DOHH2 (cell line): ENCODE data around the gene FAM229A.
"Not testable (repeated sequence)": the region's sequence is repeated elsewhere in the genome, so short reads cannot be mapped to it uniquely, and the experiment has no call there.

Experiments used
- H3F3A ChIP-seq: fragments of 200-600 bp; sonication (generic), shearing (Covaris generic); 2 replicates; pipeline ENCODE4 v1.6.0; 2016; ENCODE audit warnings: antibody characterized with exemption, mild to moderate bottlenecking; ENCODE audit not compliant: control insufficient read depth, insufficient read depth
- H3K27ac ChIP-seq: fragments of 200-600 bp; sonication (generic); 2 replicates; pipeline ENCODE4 v1.5.1; 2014; ENCODE audit warnings: low read depth, mild to moderate bottlenecking, low read length, moderate library complexity
- H3K27me3 ChIP-seq: fragments of 200-600 bp; sonication (generic); 2 replicates; pipeline ENCODE4 v1.6.1; 2014; ENCODE audit warnings: mild to moderate bottlenecking, low read length, mixed read lengths; ENCODE audit not compliant: control insufficient read depth
- H3K36me3 ChIP-seq: fragments of 200-600 bp; sonication (generic); 2 replicates; pipeline ENCODE4 v1.6.1; 2014; ENCODE audit warnings: mild to moderate bottlenecking, low read length, moderate library complexity, mixed read lengths; ENCODE audit not compliant: control insufficient read depth
- H3K4me1 ChIP-seq: fragments of 200-600 bp; sonication (generic); 2 replicates; pipeline ENCODE4 v1.6.1; 2014; ENCODE audit warnings: mild to moderate bottlenecking, low read length, mixed read lengths; ENCODE audit not compliant: control insufficient read depth
- H3K4me2 ChIP-seq: fragments of 200-600 bp; sonication (generic); 2 replicates; pipeline ENCODE4 v1.6.0; 2014; ENCODE audit warnings: mild to moderate bottlenecking, low read length, moderate library complexity
- H3K4me3 ChIP-seq: fragments of 200-600 bp; sonication (generic); 2 replicates; pipeline ENCODE4 v1.5.1; 2014; ENCODE audit warnings: mild to moderate bottlenecking, low read length, mixed read lengths
- H3K79me2 ChIP-seq: fragments of 200-600 bp; sonication (generic); 2 replicates; pipeline ENCODE4 v1.6.1; 2014; ENCODE audit warnings: mild to moderate bottlenecking, low read length, mixed read lengths; ENCODE audit not compliant: control insufficient read depth
- H3K9me2 ChIP-seq: fragments of 200-600 bp; sonication (generic); replicated peaks from 2 replicates; pipeline ENCODE4 v1.6.1; 2014; ENCODE audit warnings: mild to moderate bottlenecking, low read length, mixed read lengths; ENCODE audit not compliant: control insufficient read depth
- H3K9me3 ChIP-seq: fragments of 200-600 bp; sonication (generic); 2 replicates; pipeline ENCODE4 v1.6.1; 2014; ENCODE audit warnings: antibody characterized with exemption, low read length, mixed read lengths; ENCODE audit not compliant: control insufficient read depth, insufficient read depth
- H4K20me1 ChIP-seq: fragments of 200-600 bp; sonication (generic); 2 replicates; pipeline ENCODE4 v1.6.0; 2014; ENCODE audit warnings: low read depth, mild to moderate bottlenecking, antibody characterized with exemption, low read length, moderate library complexity; ENCODE audit not compliant: control insufficient read depth, insufficient read depth
- CTCF ChIP-seq: fragments of 200-600 bp; sonication (generic); IDR thresholded peaks from one replicate; pipeline ENCODE4 v1.5.1; 2014; ENCODE audit warnings: antibody characterized with exemption, mild to moderate bottlenecking, low read depth, low read length; ENCODE audit not compliant: poor library complexity, severe bottlenecking
- EZH2phosphoT487 ChIP-seq: fragments of 200-600 bp; sonication (generic); IDR thresholded peaks from 2 replicates; pipeline ENCODE4 v1.6.1; 2017; ENCODE audit warnings: borderline replicate concordance, mild to moderate bottlenecking, antibody characterized with exemption, low read length, moderate library complexity, mixed read lengths

The FAM229A gene

GRCh38 chr1:32399843-32400242 is 37.6 kb upstream of the FAM229A start:
- H3K27me3 ChIP-seq = no peaks in the 10 kb centered on the region
- H3K4me3 ChIP-seq = no peak overlapping the region
- H3K27ac ChIP-seq = no peak overlapping the region
- no peak overlapping the region for H3K4me2 ChIP-seq
- no peaks in the 10 kb centered on the region for H3K9me2 ChIP-seq
- TF ChIP-seq CTCF = no peak
- no peak for TF ChIP-seq EZH2phosphoT487
- H3F3A ChIP-seq = no peaks in the 10 kb centered on the region
- H3K79me2 ChIP-seq = no peaks in the 10 kb centered on the region
- H4K20me1 ChIP-seq = no peaks in the 10 kb centered on the region
- no peaks in the 10 kb centered on the region for H3K9me3 ChIP-seq
- peaks cover 4% of the 10 kb centered on the region for H3K4me1 ChIP-seq
- no peaks in the 10 kb centered on the region for H3K36me3 ChIP-seq

- Histone ChIP-seq H3K9me3 (no peaks in the 10 kb centered on the region), H3K27me3 (no peaks in the 10 kb centered on the region), H3K79me2 (peaks cover 8% of the 10 kb centered on the region), H3F3A (no peaks in the 10 kb centered on the region), H3K27ac (no peak overlapping the region), H3K4me2 (no peak overlapping the region), H3K4me1 (peaks cover 9% of the 10 kb centered on the region), H4K20me1 (no peaks in the 10 kb centered on the region), H3K9me2 (no peaks in the 10 kb centered on the region), H3K4me3 (no peak overlapping the region), H3K36me3 (no peaks in the 10 kb centered on the region)
- TF ChIP-seq CTCF = no peak
- no peak for TF ChIP-seq EZH2phosphoT487
Observed at GRCh38 chr1:32398401-32398800, 36.1 kb upstream of the FAM229A start.

- not testable (repeated sequence) for H3K9me2 ChIP-seq, H3K4me2 ChIP-seq, H3K4me3 ChIP-seq, H3K9me3 ChIP-seq, H3F3A ChIP-seq, H3K27me3 ChIP-seq, H4K20me1 ChIP-seq, H3K36me3 ChIP-seq, H3K27ac ChIP-seq
- Histone ChIP-seq H3K79me2 (peaks cover 21% of the 10 kb centered on the region), H3K4me1 (peaks cover 16% of the 10 kb centered on the region)
Observed at GRCh38 chr1:32396524-32396923, 34.2 kb upstream of the FAM229A start.

- H3K9me2 ChIP-seq = no peaks in the 10 kb centered on the region
- TF ChIP-seq CTCF (no peak), EZH2phosphoT487 (no peak)
Observed at GRCh38 chr1:32394890-32395432, 32.7 kb upstream of the FAM229A start.

More at GRCh38 chr1:32394890-32395432, 32.7 kb upstream of the FAM229A start:
- peak overlapping the region; percentile 88 for H3K4me3 ChIP-seq
- peaks cover 9% of the 10 kb centered on the region for H3K36me3 ChIP-seq
- H3K4me1 ChIP-seq = peaks cover 16% of the 10 kb centered on the region
- H3K27ac ChIP-seq = no peak overlapping the region; the same call in 1 of the 2 replicates
- no peaks in the 10 kb centered on the region for H3F3A ChIP-seq
- no peaks in the 10 kb centered on the region for H3K27me3 ChIP-seq
- H3K79me2 ChIP-seq = peaks cover 21% of the 10 kb centered on the region
- no peaks in the 10 kb centered on the region for H3K9me3 ChIP-seq
- peak overlapping the region; percentile 70 for H3K4me2 ChIP-seq
- no peaks in the 10 kb centered on the region for H4K20me1 ChIP-seq
